ENCODE results near the gene ROBO1.
"Not testable (repeated sequence)": the region's sequence is repeated elsewhere in the genome, so short reads cannot be mapped to it uniquely, and the experiment has no call there.

The ROBO1 gene

GRCh38 chr3:79200456-79200855 lies 567.3 kb downstream of the ROBO1 start:
- Mint-ChIP-seq H3K4me1 (no peaks in the 10 kb centered on the region), H3K36me3 (no peaks in the 10 kb centered on the region), H3K9me3 (peaks cover 6% of the 10 kb centered on the region)

GRCh38 chr3:79199966-79200365 lies 567.8 kb downstream of the ROBO1 start:
- Mint-ChIP-seq H3K27ac (no peak overlapping the region), H3K27me3 (no peaks in the 10 kb centered on the region), H3K4me3 (no peak overlapping the region), H3K9me3 (peaks cover 6% of the 10 kb centered on the region), H3K36me3 (no peaks in the 10 kb centered on the region), H3K4me1 (no peaks in the 10 kb centered on the region)

More at GRCh38 chr3:79200456-79200855, 567.3 kb downstream of the ROBO1 start:
- Mint-ChIP-seq H3K27ac (no peak overlapping the region), H3K27me3 (no peaks in the 10 kb centered on the region), H3K4me3 (no peak overlapping the region)

GRCh38 chr3:79187426-79187825 lies 580.4 kb downstream of the ROBO1 start:
- no peak overlapping the region for H3K4me3 Mint-ChIP-seq
- H3K27ac Mint-ChIP-seq: no peak overlapping the region
- peaks cover 7% of the 10 kb centered on the region for H3K9me3 Mint-ChIP-seq
- H3K27me3 Mint-ChIP-seq: no peaks in the 10 kb centered on the region
- no peaks in the 10 kb centered on the region for H3K36me3 Mint-ChIP-seq
- no peaks in the 10 kb centered on the region for H3K4me1 Mint-ChIP-seq

GRCh38 chr3:79184251-79184650 lies 583.5 kb downstream of the ROBO1 start:
- H3K36me3 Mint-ChIP-seq: no peaks in the 10 kb centered on the region
- no peak overlapping the region for H3K4me3 Mint-ChIP-seq
- no peaks in the 10 kb centered on the region for H3K27me3 Mint-ChIP-seq
- no peak overlapping the region for H3K27ac Mint-ChIP-seq
- peaks cover 7% of the 10 kb centered on the region for H3K9me3 Mint-ChIP-seq
- H3K4me1 Mint-ChIP-seq: no peaks in the 10 kb centered on the region

- Mint-ChIP-seq H3K36me3 (no peaks in the 10 kb centered on the region), H3K27ac (no peak overlapping the region), H3K4me1 (no peaks in the 10 kb centered on the region), H3K27me3 (no peaks in the 10 kb centered on the region), H3K4me3 (no peak overlapping the region), H3K9me3 (peaks cover 7% of the 10 kb centered on the region)
Measured at GRCh38 chr3:79183496-79183895, 584.3 kb downstream of the ROBO1 start.

GRCh38 chr3:79178471-79179180 lies 589.2 kb downstream of the ROBO1 start:
- no peak overlapping the region for H3K27ac Mint-ChIP-seq
- H3K36me3 Mint-ChIP-seq: no peaks in the 10 kb centered on the region
- no peak overlapping the region for H3K4me3 Mint-ChIP-seq
- H3K27me3 Mint-ChIP-seq: no peaks in the 10 kb centered on the region
- no peaks in the 10 kb centered on the region for H3K4me1 Mint-ChIP-seq
- no peaks in the 10 kb centered on the region for H3K9me3 Mint-ChIP-seq

GRCh38 chr3:79175870-79176269 lies 591.9 kb downstream of the ROBO1 start:
- Mint-ChIP-seq H3K4me3 (no peak overlapping the region), H3K27me3 (no peaks in the 10 kb centered on the region), H3K36me3 (no peaks in the 10 kb centered on the region), H3K27ac (no peak overlapping the region), H3K4me1 (no peaks in the 10 kb centered on the region), H3K9me3 (no peaks in the 10 kb centered on the region)

GRCh38 chr3:79173259-79173658 lies 594.5 kb downstream of the ROBO1 start:
- not testable (repeated sequence) for H3K27me3 Mint-ChIP-seq, H3K9me3 Mint-ChIP-seq, H3K36me3 Mint-ChIP-seq, H3K4me3 Mint-ChIP-seq, H3K4me1 Mint-ChIP-seq, H3K27ac Mint-ChIP-seq

- H3K27me3 Mint-ChIP-seq: no peaks in the 10 kb centered on the region
- no peak overlapping the region for H3K4me3 Mint-ChIP-seq
- no peaks in the 10 kb centered on the region for H3K36me3 Mint-ChIP-seq
- no peak overlapping the region for H3K27ac Mint-ChIP-seq
- peaks cover 6% of the 10 kb centered on the region for H3K9me3 Mint-ChIP-seq
- H3K4me1 Mint-ChIP-seq: no peaks in the 10 kb centered on the region
Measured at GRCh38 chr3:79172241-79172640, 595.6 kb downstream of the ROBO1 start.

GRCh38 chr3:79170021-79170420 lies 597.8 kb downstream of the ROBO1 start:
- no peaks in the 10 kb centered on the region for H3K27me3 Mint-ChIP-seq
- H3K4me3 Mint-ChIP-seq: no peak overlapping the region
- H3K4me1 Mint-ChIP-seq: no peaks in the 10 kb centered on the region
- no peak overlapping the region for H3K27ac Mint-ChIP-seq
- H3K9me3 Mint-ChIP-seq: peaks cover 11% of the 10 kb centered on the region
- no peaks in the 10 kb centered on the region for H3K36me3 Mint-ChIP-seq

- Mint-ChIP-seq H3K36me3 (no peaks in the 10 kb centered on the region), H3K27me3 (no peaks in the 10 kb centered on the region), H3K9me3 (peaks cover 24% of the 10 kb centered on the region), H3K27ac (no peak overlapping the region), H3K4me3 (no peak overlapping the region), H3K4me1 (no peaks in the 10 kb centered on the region)
Measured at GRCh38 chr3:79167651-79168416, 600.0 kb downstream of the ROBO1 start.

- H3K27me3 Mint-ChIP-seq: no peaks in the 10 kb centered on the region
- H3K27ac Mint-ChIP-seq: no peak overlapping the region
- H3K4me1 Mint-ChIP-seq: no peaks in the 10 kb centered on the region
- H3K36me3 Mint-ChIP-seq: no peaks in the 10 kb centered on the region
- peaks cover 19% of the 10 kb centered on the region for H3K9me3 Mint-ChIP-seq
- no peak overlapping the region for H3K4me3 Mint-ChIP-seq
Measured at GRCh38 chr3:79162653-79163052, 605.1 kb downstream of the ROBO1 start.

GRCh38 chr3:79161941-79162340 lies 605.9 kb downstream of the ROBO1 start:
- Mint-ChIP-seq H3K27me3 (no peaks in the 10 kb centered on the region), H3K36me3 (no peaks in the 10 kb centered on the region), H3K9me3 (peaks cover 19% of the 10 kb centered on the region), H3K4me3 (no peak overlapping the region), H3K27ac (no peak overlapping the region), H3K4me1 (no peaks in the 10 kb centered on the region)

- Mint-ChIP-seq H3K27ac (no peak overlapping the region), H3K27me3 (no peaks in the 10 kb centered on the region), H3K9me3 (peaks cover 18% of the 10 kb centered on the region), H3K4me3 (no peak overlapping the region), H3K4me1 (no peaks in the 10 kb centered on the region), H3K36me3 (no peaks in the 10 kb centered on the region)
Measured at GRCh38 chr3:79160421-79160820, 607.4 kb downstream of the ROBO1 start.

- no peaks in the 10 kb centered on the region for H3K27me3 Mint-ChIP-seq
- H3K4me1 Mint-ChIP-seq: no peaks in the 10 kb centered on the region
- no peak overlapping the region for H3K27ac Mint-ChIP-seq
- no peak overlapping the region for H3K4me3 Mint-ChIP-seq
- no peaks in the 10 kb centered on the region for H3K36me3 Mint-ChIP-seq
- H3K9me3 Mint-ChIP-seq: peaks cover 11% of the 10 kb centered on the region
Measured at GRCh38 chr3:79159736-79160135, 608.1 kb downstream of the ROBO1 start.

GRCh38 chr3:79157191-79157590 lies 610.6 kb downstream of the ROBO1 start:
- Mint-ChIP-seq H3K9me3 (no peaks in the 10 kb centered on the region), H3K27me3 (no peaks in the 10 kb centered on the region), H3K4me3 (no peak overlapping the region), H3K36me3 (no peaks in the 10 kb centered on the region), H3K4me1 (no peaks in the 10 kb centered on the region), H3K27ac (no peak overlapping the region)

Data from activated naive CD4-positive, alpha-beta T cell treated with anti-CD3 and anti-CD28 coated beads, Interleukin-2, amount 50 U/mL, for 24 hours (primary cell).